ENCODE results near the gene THUMPD3.

GRCh38 chr3:9362731-9363530, at the start of gene THUMPD3:
- TF ChIP-seq POLR2A (IDR thresholded peaks at IDR 0.05) (peak in 1 of 2 donors; percentile 83), CTCF (IDR thresholded peaks at IDR 0.05) (no peak)
